Activated CD8-positive, alpha-beta memory T cell treated with anti-CD3 and anti-CD28 coated beads, Interleukin-2, amount 50 U/mL, for 4 hours (primary cell): ENCODE data around the gene SAMMSON.

ENCODE experiments used
- DNase-seq: peaks from one replicate; pipeline ENCODE4 v3.0.0-alpha.2; 2020

SAMMSON gene

GRCh38 chr3:70020906-70021660 lies 21.6 kb downstream of the SAMMSON start:
- DNase-seq = no peak

GRCh38 chr3:70028361-70028760 lies 28.8 kb downstream of the SAMMSON start:
- no peak for DNase-seq

GRCh38 chr3:70038693-70039092 lies 39.2 kb downstream of the SAMMSON start:
- DNase-seq = no peak

- no peak for DNase-seq
Observed at GRCh38 chr3:70040386-70040785, 40.9 kb downstream of the SAMMSON start.

GRCh38 chr3:70042641-70043040 lies 43.1 kb downstream of the SAMMSON start:
- DNase-seq = no peak

GRCh38 chr3:70049761-70050160 lies 50.2 kb downstream of the SAMMSON start:
- DNase-seq = no peak

- DNase-seq = no peak
Observed at GRCh38 chr3:70053293-70053692, 53.8 kb downstream of the SAMMSON start.

- DNase-seq = no peak
Observed at GRCh38 chr3:70056081-70056480, 56.5 kb downstream of the SAMMSON start.

- no peak for DNase-seq
Observed at GRCh38 chr3:70057426-70057825, 57.9 kb downstream of the SAMMSON start.

- DNase-seq = no peak
Observed at GRCh38 chr3:70061096-70061495, 61.6 kb downstream of the SAMMSON start.

- DNase-seq = no peak
Observed at GRCh38 chr3:70064194-70064779, 64.8 kb downstream of the SAMMSON start.

GRCh38 chr3:70065696-70066253 lies 66.2 kb downstream of the SAMMSON start:
- DNase-seq = no peak

GRCh38 chr3:70067860-70068521 lies 68.5 kb downstream of the SAMMSON start:
- DNase-seq = no peak

- DNase-seq = no peak
Observed at GRCh38 chr3:70069557-70069956, 70.0 kb downstream of the SAMMSON start.

- DNase-seq = no peak
Observed at GRCh38 chr3:70071138-70071537, 71.6 kb downstream of the SAMMSON start.

- no peak for DNase-seq
Observed at GRCh38 chr3:70072180-70072579, 72.6 kb downstream of the SAMMSON start.

GRCh38 chr3:70072754-70073153 lies 73.2 kb downstream of the SAMMSON start:
- DNase-seq = no peak

- no peak for DNase-seq
Observed at GRCh38 chr3:70075101-70075500, 75.6 kb downstream of the SAMMSON start.

GRCh38 chr3:70076396-70076795 lies 76.9 kb downstream of the SAMMSON start:
- no peak for DNase-seq

- no peak for DNase-seq
Observed at GRCh38 chr3:70078778-70079177, 79.2 kb downstream of the SAMMSON start.

- DNase-seq = no peak
Observed at GRCh38 chr3:70085613-70086012, 86.1 kb downstream of the SAMMSON start.

- no peak for DNase-seq
Observed at GRCh38 chr3:70086336-70086735, 86.8 kb downstream of the SAMMSON start.

- DNase-seq = no peak
Observed at GRCh38 chr3:70090322-70090913, 90.9 kb downstream of the SAMMSON start.

GRCh38 chr3:70094197-70094596 lies 94.7 kb downstream of the SAMMSON start:
- DNase-seq = no peak
